CD14-positive monocyte (primary cell): ENCODE results near the gene PRKN. TPM values are rescaled to one million over a fixed set of nuclear protein-coding genes. Genes with fewer than 3 reads are reported as not detected.

Source experiments
- DNase-seq, 3 donors: peaks; one replicate each; pipeline ENCODE4 v3.0.0-alpha.2; 2011 to 2022
- H2AFZ ChIP-seq: 2 replicates; pipeline ENCODE4 v1.6.0; 2012; ENCODE audit warnings: mild to moderate bottlenecking, low read depth, low read length, inconsistent platforms; ENCODE audit not compliant: insufficient read depth, poor library complexity, severe bottlenecking
- H3K27ac ChIP-seq, 2 donors: 1 replicate in 1 of 2; 2 replicates in 1 of 2; pipeline ENCODE4 v1.5.1; 2012 to 2013; ENCODE audit warnings: low read length in 2 of 2, control low read depth in 1 of 2, inconsistent platforms in 1 of 2, low read depth in 1 of 2, mild to moderate bottlenecking in 1 of 2
- H3K27me3 ChIP-seq, 2 donors: one replicate each; pipeline versions ENCODE4 v1.6.0 to v1.6.1; 2011 to 2013; ENCODE audit warnings: low read length in 2 of 2; ENCODE audit not compliant: control insufficient read depth in 2 of 2, insufficient read depth in 2 of 2
- H3K36me3 ChIP-seq, 2 donors: replicated peaks in 1 of 2; 1 replicate in 1 of 2; 2 replicates in 1 of 2; pipeline versions ENCODE4 v1.5.1 to v1.6.1; 2012 to 2013; ENCODE audit warnings: low read length in 2 of 2, control low read depth in 1 of 2, inconsistent platforms in 1 of 2, mild to moderate bottlenecking in 1 of 2; ENCODE audit not compliant: insufficient read depth in 2 of 2, control insufficient read depth in 1 of 2
- H3K4me1 ChIP-seq, 2 donors: 1 replicate in 1 of 2; 2 replicates in 1 of 2; pipeline versions ENCODE4 v1.5.1 to v1.6.1; 2012 to 2013; ENCODE audit warnings: low read length in 2 of 2, control low read depth in 1 of 2, inconsistent platforms in 1 of 2, mild to moderate bottlenecking in 1 of 2, moderate library complexity in 1 of 2; ENCODE audit not compliant: insufficient read depth in 2 of 2, control insufficient read depth in 1 of 2
- H3K4me2 ChIP-seq: replicated peaks from 2 replicates; pipeline ENCODE3; 2012; ENCODE audit warnings: low read length, moderate library complexity, mild to moderate bottlenecking; ENCODE audit not compliant: poor library complexity, severe bottlenecking; ENCODE audit errors: extremely low read depth
- H3K4me3 ChIP-seq, 3 experiments: fragments of 200-600 bp in 1 of 3; sonication (generic) in 1 of 3; replicated peaks in 1 of 3; 1 replicate in 2 of 3; 2 replicates in 1 of 3; pipeline ENCODE4 v1.5.1; 2011 to 2013; ENCODE audit warnings: low read length in 3 of 3, mild to moderate bottlenecking in 3 of 3, control low read depth in 2 of 3, low read depth in 2 of 3, inconsistent platforms in 1 of 3, moderate library complexity in 1 of 3
- H3K79me2 ChIP-seq: 2 replicates; pipeline ENCODE4 v1.6.0; 2012; ENCODE audit warnings: mild to moderate bottlenecking, control low read depth, inconsistent platforms, low read length, moderate library complexity; ENCODE audit not compliant: insufficient read depth
- H3K9ac ChIP-seq: 2 replicates; pipeline ENCODE4 v1.6.0; 2017; ENCODE audit warnings: low read length, mild to moderate bottlenecking; ENCODE audit not compliant: insufficient read depth, poor library complexity, severe bottlenecking
- H3K9me3 ChIP-seq, 2 donors: replicated peaks in 1 of 2; 1 replicate in 1 of 2; 2 replicates in 1 of 2; pipeline versions ENCODE4 v1.5.1 to v1.6.1; 2012 to 2013; ENCODE audit warnings: low read length in 2 of 2, control low read depth in 1 of 2; ENCODE audit not compliant: control insufficient read depth in 1 of 2, insufficient read depth in 1 of 2
- H4K20me1 ChIP-seq: 2 replicates; pipeline ENCODE4 v1.6.0; 2012; ENCODE audit warnings: mild to moderate bottlenecking, low read length, control low read depth, moderate library complexity; ENCODE audit not compliant: insufficient read depth
- H3K27ac Mint-ChIP-seq, 7 donors: one replicate each; pipeline ENCODE4 v1.8.0; 2020; ENCODE audit warnings: mild to moderate bottlenecking in 7 of 7, mixed read lengths in 7 of 7, moderate library complexity in 6 of 7, inconsistent platforms in 2 of 7
- H3K27me3 Mint-ChIP-seq, 3 donors: one replicate each; pipeline ENCODE4 v1.8.0; 2021 to 2022; ENCODE audit warnings: low read depth in 3 of 3, mild to moderate bottlenecking in 3 of 3, mixed read lengths in 3 of 3, moderate library complexity in 3 of 3, inconsistent platforms in 1 of 3
- H3K36me3 Mint-ChIP-seq, 2 donors: one replicate each; pipeline ENCODE4 v1.8.0; 2020; ENCODE audit warnings: mixed read lengths in 2 of 2, inconsistent platforms in 1 of 2, mild to moderate bottlenecking in 1 of 2
- H3K4me1 Mint-ChIP-seq: one replicate; pipeline ENCODE4 v1.8.0; 2020; ENCODE audit warnings: mild to moderate bottlenecking, mixed read lengths
- H3K4me3 Mint-ChIP-seq, 2 donors: one replicate each; pipeline ENCODE4 v1.8.0; 2020; ENCODE audit warnings: mild to moderate bottlenecking in 2 of 2, mixed read lengths in 2 of 2, moderate library complexity in 1 of 2
- H3K9me3 Mint-ChIP-seq, 7 donors: one replicate each; pipeline ENCODE4 v1.8.0; 2020 to 2022; ENCODE audit warnings: mixed read lengths in 7 of 7, mild to moderate bottlenecking in 6 of 7, moderate library complexity in 6 of 7, inconsistent platforms in 2 of 7
- WGBS: methylation state at CpG from one replicate; pipeline ENCODE4 v1.1.5; 2013; ENCODE audit warnings: missing lambda C conversion rate; ENCODE audit not compliant: insufficient coverage; 5-methylcytosine and 5-hydroxymethylcytosine counted together
- intact Hi-C, 2 donors: fragments of 100-400 bp; cut with micrococcal nuclease; formaldehyde crosslinking; loops; one replicate each; pipeline versions ENCODE4 v1.15.0 to v1.15.1; 2023
- polyA plus RNA-seq, 3 donors: library from polyadenylated mRNA; depleted of rRNA in 1 of 3; unstranded in 2 of 3; stranded (reverse) in 1 of 3; fragments of 300-500 nt in 2 of 3; fragments of >200 nt in 1 of 3; fragmentation: Illumina TruSeq in 2 of 3; gene quantifications; 1 replicate in 2 of 3; 2 replicates in 1 of 3; pipeline ENCODE4 v1.2.3, GENCODE V29; 2012 to 2021
- TF ChIP-seq, protein P1 (sequence below): fragments of 200-600 bp; IDR thresholded peaks from one replicate; pipeline ENCODE4 v1.8.0; 2022; ENCODE audit warnings: antibody characterized with exemption, mild to moderate bottlenecking

The PRKN gene
- polyA plus RNA-seq, 3 donors = 0.19 to 0.21 TPM; not detected in 1

DNA sequence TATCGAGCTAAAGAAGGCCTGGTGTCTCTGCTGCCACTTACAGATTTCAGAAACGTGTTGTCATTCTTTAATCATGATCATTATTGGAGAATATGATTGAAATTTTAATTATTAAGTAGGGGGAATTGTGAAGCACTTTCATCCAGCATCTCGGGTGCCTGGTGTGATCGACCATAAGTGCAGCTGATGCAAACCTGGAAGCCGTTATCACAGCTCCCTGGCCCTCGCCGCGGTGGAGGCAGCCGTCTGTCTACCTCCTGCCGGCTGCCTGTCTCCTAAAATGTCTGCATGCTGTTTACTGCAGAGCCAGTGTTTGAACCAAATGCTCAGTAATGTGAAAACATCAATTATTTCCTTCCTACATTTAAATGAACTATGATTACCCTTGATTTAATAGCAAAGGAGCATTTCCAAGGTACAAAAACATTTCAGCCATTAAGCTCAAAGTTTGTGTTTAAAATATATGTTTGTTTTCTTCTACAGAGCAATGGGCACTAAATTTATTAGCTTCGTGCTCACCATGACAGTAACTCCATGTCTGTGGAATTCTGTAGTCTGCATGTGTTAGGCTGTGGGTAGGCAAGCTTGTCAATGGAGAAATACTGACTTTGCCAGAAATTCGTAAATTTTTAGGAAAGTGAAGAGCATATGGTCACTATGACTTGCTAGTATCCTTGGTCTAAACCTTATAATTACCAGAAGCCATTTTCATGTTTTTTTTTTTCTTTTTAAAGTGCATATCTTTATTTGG, 1269.2 kb downstream of the PRKN start:
- WGBS = 88% methylated on average over 8 of the region's 12 CpGs
- no peaks in the 10 kb centered on the region for H3K36me3 ChIP-seq
- Mint-ChIP-seq H3K4me3 (no peak overlapping the region), H3K27ac (no peak overlapping the region), H3K36me3 (no peaks in the 10 kb centered on the region), H3K9me3 (peaks cover 5 to 19% (median 11%) of the 10 kb centered on the region in 7 donors), H3K4me1 (no peaks in the 10 kb centered on the region), H3K27me3 (peaks cover 0 to 2% (median 2%) of the 10 kb centered on the region in 3 donors)
- H3K4me1 ChIP-seq = no peaks in the 10 kb centered on the region
- DNase-seq = no peak
- no peaks in the 10 kb centered on the region for H4K20me1 ChIP-seq
- H3K9me3 ChIP-seq = no peaks in the 10 kb centered on the region
- H3K4me3 ChIP-seq = no peak overlapping the region
- TF ChIP-seq, protein P1, sequence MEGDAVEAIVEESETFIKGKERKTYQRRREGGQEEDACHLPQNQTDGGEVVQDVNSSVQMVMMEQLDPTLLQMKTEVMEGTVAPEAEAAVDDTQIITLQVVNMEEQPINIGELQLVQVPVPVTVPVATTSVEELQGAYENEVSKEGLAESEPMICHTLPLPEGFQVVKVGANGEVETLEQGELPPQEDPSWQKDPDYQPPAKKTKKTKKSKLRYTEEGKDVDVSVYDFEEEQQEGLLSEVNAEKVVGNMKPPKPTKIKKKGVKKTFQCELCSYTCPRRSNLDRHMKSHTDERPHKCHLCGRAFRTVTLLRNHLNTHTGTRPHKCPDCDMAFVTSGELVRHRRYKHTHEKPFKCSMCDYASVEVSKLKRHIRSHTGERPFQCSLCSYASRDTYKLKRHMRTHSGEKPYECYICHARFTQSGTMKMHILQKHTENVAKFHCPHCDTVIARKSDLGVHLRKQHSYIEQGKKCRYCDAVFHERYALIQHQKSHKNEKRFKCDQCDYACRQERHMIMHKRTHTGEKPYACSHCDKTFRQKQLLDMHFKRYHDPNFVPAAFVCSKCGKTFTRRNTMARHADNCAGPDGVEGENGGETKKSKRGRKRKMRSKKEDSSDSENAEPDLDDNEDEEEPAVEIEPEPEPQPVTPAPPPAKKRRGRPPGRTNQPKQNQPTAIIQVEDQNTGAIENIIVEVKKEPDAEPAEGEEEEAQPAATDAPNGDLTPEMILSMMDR = no peak
- H3K27ac ChIP-seq = no peak overlapping the region
- intact Hi-C loops = no loop called here
- H3K9ac ChIP-seq = no peak overlapping the region
- no peaks in the 10 kb centered on the region for H3K27me3 ChIP-seq
- no peak overlapping the region for H2AFZ ChIP-seq
- no peak overlapping the region for H3K4me2 ChIP-seq
- no peaks in the 10 kb centered on the region for H3K79me2 ChIP-seq

DNA sequence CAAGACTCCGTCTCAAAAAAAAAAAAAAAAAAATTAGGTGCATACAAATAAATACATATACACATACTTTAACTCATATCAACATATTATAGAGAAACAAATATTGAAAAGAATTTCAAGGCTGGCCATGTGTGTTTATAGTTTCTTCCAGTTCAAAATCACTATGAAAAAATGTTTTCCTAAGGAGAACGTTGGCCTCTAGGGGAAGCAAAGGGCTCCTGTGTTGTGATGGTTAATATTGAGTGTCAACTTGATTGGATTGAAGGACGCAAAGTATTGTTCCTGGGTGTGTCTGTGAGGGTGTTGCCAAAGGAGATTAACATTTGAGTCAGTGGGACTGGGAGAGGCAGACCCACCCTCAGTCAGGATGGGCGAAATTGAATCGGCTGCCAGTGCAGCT, 1271.7 kb downstream of the PRKN start:
- H3K4me2 ChIP-seq = no peak overlapping the region
- H3K9me3 ChIP-seq = no peaks in the 10 kb centered on the region
- no peaks in the 10 kb centered on the region for H3K79me2 ChIP-seq
- no peak overlapping the region for H3K9ac ChIP-seq
- no peaks in the 10 kb centered on the region for H3K27me3 ChIP-seq
- no peaks in the 10 kb centered on the region for H3K36me3 ChIP-seq
- H3K4me1 ChIP-seq = no peaks in the 10 kb centered on the region
- H2AFZ ChIP-seq = no peak overlapping the region
- no peak overlapping the region for H3K4me3 ChIP-seq
- intact Hi-C loops = no loop called here
- Mint-ChIP-seq H3K9me3 (peaks cover 2 to 15% (median 9%) of the 10 kb centered on the region in 7 donors), H3K27me3 (peaks cover 0 to 2% (median 2%) of the 10 kb centered on the region in 3 donors), H3K4me1 (no peaks in the 10 kb centered on the region), H3K27ac (no peak overlapping the region), H3K36me3 (no peaks in the 10 kb centered on the region), H3K4me3 (no peak overlapping the region)
- 100% methylated on average over 4 of the region's 5 CpGs for whole genome bisulfite sequencing
- no peak for DNase-seq
- H3K27ac ChIP-seq = no peak overlapping the region
- TF ChIP-seq, protein P1 = no peak
- no peaks in the 10 kb centered on the region for H4K20me1 ChIP-seq
